Mesenchymal stem cell (in vitro differentiated cells and primary cell): ENCODE measurements around the gene GET3.

ENCODE experiments used
- DNase-seq: peaks from one replicate; pipeline ENCODE4 v3.0.0-alpha.2; 2013
- H2AFZ ChIP-seq: one replicate; pipeline ENCODE4 v1.6.1; 2013; ENCODE audit warnings: low read depth, mild to moderate bottlenecking, control low read depth, inconsistent platforms, low read length, moderate library complexity
- H2AK5ac ChIP-seq: 2 replicates; pipeline ENCODE4 v1.6.1; 2013; ENCODE audit warnings: low read length, moderate library complexity, mild to moderate bottlenecking, inconsistent platforms; ENCODE audit not compliant: severe bottlenecking
- H2BK120ac ChIP-seq: one replicate; pipeline ENCODE4 v1.6.1; 2013; ENCODE audit warnings: low read depth, mild to moderate bottlenecking, inconsistent platforms, low read length, moderate library complexity
- H2BK12ac ChIP-seq, 2 experiments: one replicate each; pipeline ENCODE4 v1.6.1; 2013; ENCODE audit warnings: inconsistent platforms in 2 of 2, low read length in 2 of 2, mild to moderate bottlenecking in 2 of 2, moderate library complexity in 2 of 2, control low read depth in 1 of 2
- H2BK15ac ChIP-seq: one replicate; pipeline ENCODE4 v1.6.1; 2013; ENCODE audit warnings: mild to moderate bottlenecking, low read depth, inconsistent platforms; ENCODE audit not compliant: poor library complexity, severe bottlenecking
- H2BK5ac ChIP-seq: 2 replicates; pipeline ENCODE4 v1.6.1; 2013; ENCODE audit warnings: low read depth, mild to moderate bottlenecking, low read length, control low read depth, inconsistent platforms; ENCODE audit not compliant: poor library complexity, severe bottlenecking
- H3K14ac ChIP-seq, 2 experiments: one replicate each; pipeline ENCODE4 v1.6.1; 2013; ENCODE audit warnings: inconsistent platforms in 2 of 2, low read length in 2 of 2, control low read depth in 1 of 2, mild to moderate bottlenecking in 1 of 2, moderate library complexity in 1 of 2
- H3K18ac ChIP-seq, 2 experiments: one replicate each; pipeline ENCODE4 v1.6.1; 2013; ENCODE audit warnings: inconsistent platforms in 2 of 2, low read length in 2 of 2, control low read depth in 1 of 2, low read depth in 1 of 2, mild to moderate bottlenecking in 1 of 2
- H3K23ac ChIP-seq, 2 experiments: one replicate each; pipeline ENCODE4 v1.6.1; 2013; ENCODE audit warnings: inconsistent platforms in 2 of 2, low read length in 2 of 2, mild to moderate bottlenecking in 2 of 2, moderate library complexity in 2 of 2, control low read depth in 1 of 2
- H3K27ac ChIP-seq: 2 replicates; pipeline ENCODE4 v1.5.1; 2013; ENCODE audit warnings: mild to moderate bottlenecking, moderate library complexity, low read length, control low read depth, inconsistent platforms; ENCODE audit not compliant: poor library complexity, severe bottlenecking
- H3K27me3 ChIP-seq, 2 experiments: 2 replicates each; pipeline versions ENCODE4 v1.6.1 to v1.7.0; 2013; ENCODE audit warnings: low read length in 2 of 2, mild to moderate bottlenecking in 2 of 2, moderate library complexity in 2 of 2, control low read depth in 1 of 2, inconsistent platforms in 1 of 2; ENCODE audit not compliant: control insufficient read depth in 1 of 2, insufficient read depth in 1 of 2
- H3K36me3 ChIP-seq, 2 experiments: 2 replicates each; pipeline versions ENCODE4 v1.6.1 to v1.7.0; 2013; ENCODE audit warnings: low read length in 2 of 2, control low read depth in 1 of 2, inconsistent platforms in 1 of 2, low read depth in 1 of 2, mild to moderate bottlenecking in 1 of 2; ENCODE audit not compliant: insufficient read depth in 2 of 2, control insufficient read depth in 1 of 2
- H3K4ac ChIP-seq, 2 experiments: one replicate each; pipeline ENCODE4 v1.6.1; 2013; ENCODE audit warnings: inconsistent platforms in 2 of 2, low read length in 2 of 2, mild to moderate bottlenecking in 2 of 2, moderate library complexity in 2 of 2, control low read depth in 1 of 2, low read depth in 1 of 2
- H3K4me1 ChIP-seq: 2 replicates; pipeline ENCODE4 v1.6.1; 2013; ENCODE audit warnings: low read depth, low read length, control low read depth; ENCODE audit not compliant: control insufficient read depth, insufficient read depth
- H3K4me2 ChIP-seq: 2 replicates; pipeline ENCODE4 v1.6.1; 2013; ENCODE audit warnings: low read length, mild to moderate bottlenecking, inconsistent platforms; ENCODE audit not compliant: poor library complexity, severe bottlenecking
- H3K4me3 ChIP-seq, 2 experiments: 2 replicates each; pipeline versions ENCODE4 v1.5.1 to v1.7.0; 2013; ENCODE audit warnings: low read length in 2 of 2, mild to moderate bottlenecking in 2 of 2, control low read depth in 1 of 2, low read depth in 1 of 2; ENCODE audit not compliant: insufficient read depth in 1 of 2
- H3K79me1 ChIP-seq: replicated peaks from 2 replicates; pipeline ENCODE4 v1.6.1; 2013; ENCODE audit warnings: mild to moderate bottlenecking, control low read depth, low read length, inconsistent platforms; ENCODE audit not compliant: poor library complexity, severe bottlenecking
- H3K9ac ChIP-seq: 2 replicates; pipeline ENCODE4 v1.7.0; 2013; ENCODE audit warnings: mild to moderate bottlenecking, low read length, moderate library complexity
- H3K9me3 ChIP-seq: 2 replicates; pipeline ENCODE4 v1.7.0; 2013; ENCODE audit warnings: mild to moderate bottlenecking, low read length; ENCODE audit not compliant: control insufficient read depth
- H4K8ac ChIP-seq: one replicate; pipeline ENCODE4 v1.6.1; 2013; ENCODE audit warnings: inconsistent platforms, mild to moderate bottlenecking, low read length, moderate library complexity
- H4K91ac ChIP-seq: one replicate; pipeline ENCODE4 v1.6.1; 2013; ENCODE audit warnings: mild to moderate bottlenecking, low read length, inconsistent platforms
- whole genome bisulfite sequencing: methylation state at CpG from one replicate; pipeline ENCODE4 v1.1.7; 2013; ENCODE audit warnings: mixed read lengths; 5-methylcytosine and 5-hydroxymethylcytosine counted together

GET3 gene

DNA sequence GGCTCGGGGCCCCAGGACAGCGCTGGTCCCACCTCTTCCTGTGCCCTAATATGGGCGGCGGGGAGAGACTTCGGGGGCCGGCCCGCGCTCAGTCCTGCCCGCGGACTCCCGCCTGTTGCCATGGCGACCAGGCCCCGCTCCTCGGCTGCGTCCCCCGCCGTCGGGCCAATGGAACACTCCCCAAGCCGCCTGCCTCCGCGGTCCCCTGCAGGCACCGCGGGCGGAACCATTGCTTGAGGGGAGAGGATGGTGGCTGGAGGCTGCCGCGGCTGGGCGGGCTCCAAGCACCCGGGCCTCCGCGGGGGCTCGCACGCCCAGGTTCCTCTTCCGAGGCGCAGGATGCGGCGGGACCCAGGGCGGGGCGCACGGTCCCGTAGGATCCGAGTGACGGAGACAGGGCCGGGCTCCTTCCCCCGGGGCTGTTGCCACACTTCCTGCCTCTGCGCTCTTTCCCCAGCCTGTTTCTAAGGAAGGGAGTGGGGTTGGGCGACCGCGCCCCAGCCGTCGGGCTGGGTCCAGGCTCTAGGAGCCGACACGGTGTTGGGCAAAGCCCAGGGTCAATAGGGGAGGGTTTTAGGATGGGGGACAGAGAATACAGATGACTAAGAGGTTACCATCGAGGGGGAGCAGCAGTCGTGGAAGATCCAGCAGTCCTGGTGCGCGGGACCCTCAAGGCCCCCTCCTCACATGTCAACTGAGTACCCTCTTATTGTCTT, 52.8 kb downstream of the GET3 start:
- H3K36me3 ChIP-seq: peaks cover 0 to 3% of the 10 kb centered on the region in 2 experiments
- peak overlapping the region; percentile 30 for H2AFZ ChIP-seq
- H4K8ac ChIP-seq: peak overlapping the region; percentile 94
- H4K91ac ChIP-seq: peak overlapping the region; percentile 86
- H3K27me3 ChIP-seq: no peaks in the 10 kb centered on the region
- peak overlapping the region; percentile 91 for H3K27ac ChIP-seq
- WGBS: under 1% methylated on average over 56 of the region's 56 CpGs
- peak overlapping the region; percentile 87 for H2BK15ac ChIP-seq
- no peaks in the 10 kb centered on the region for H3K79me1 ChIP-seq
- H3K4me2 ChIP-seq: peak overlapping the region; percentile 91
- no peaks in the 10 kb centered on the region for H3K9me3 ChIP-seq
- peak overlapping the region; percentile 96 to 97 for H3K18ac ChIP-seq
- peak overlapping the region; percentile 100 for H2BK120ac ChIP-seq
- peak overlapping the region; percentile 48 for H2BK5ac ChIP-seq
- H3K4me3 ChIP-seq: peak overlapping the region; percentile 50 to 99
- peak overlapping the region; percentile 47 to 62 for H3K14ac ChIP-seq
- DNase-seq: peak; percentile 98
- H2BK12ac ChIP-seq: peak overlapping the region; percentile 92 to 96
- no peak overlapping the region for H2AK5ac ChIP-seq
- peak overlapping the region in 1 of 2 experiments; percentile 71 for H3K23ac ChIP-seq
- H3K4me1 ChIP-seq: peaks cover 42% of the 10 kb centered on the region
- peak overlapping the region; percentile 81 to 96 for H3K4ac ChIP-seq
- peak overlapping the region; percentile 90 for H3K9ac ChIP-seq

- 10% methylated on average over 22 of the region's 22 CpGs for WGBS
- H4K8ac ChIP-seq: peak overlapping the region; percentile 94
- peak overlapping the region in 1 of 2 experiments; percentile 71 for H3K23ac ChIP-seq
- H3K18ac ChIP-seq: peak overlapping the region; percentile 96 to 97
- peaks cover 0 to 3% of the 10 kb centered on the region in 2 experiments for H3K36me3 ChIP-seq
- H3K4me2 ChIP-seq: peak overlapping the region; percentile 91
- H3K27ac ChIP-seq: peak overlapping the region; percentile 91
- H2BK120ac ChIP-seq: peak overlapping the region; percentile 93
- H3K4me1 ChIP-seq: peaks cover 40% of the 10 kb centered on the region
- H2BK15ac ChIP-seq: peak overlapping the region; percentile 56
- peak overlapping the region; percentile 50 to 99 for H3K4me3 ChIP-seq
- peak overlapping the region; percentile 86 for H4K91ac ChIP-seq
- H3K27me3 ChIP-seq: no peaks in the 10 kb centered on the region
- H2BK12ac ChIP-seq: peak overlapping the region; percentile 92 to 96
- H3K9me3 ChIP-seq: no peaks in the 10 kb centered on the region
- peak overlapping the region in 1 of 2 experiments; percentile 62 for H3K14ac ChIP-seq
- peak; percentile 44 for DNase-seq
- H3K79me1 ChIP-seq: no peaks in the 10 kb centered on the region
- H2AFZ ChIP-seq: no peak overlapping the region
- H3K9ac ChIP-seq: peak overlapping the region; percentile 90
- H2AK5ac ChIP-seq: peak overlapping the region; percentile 47
- peak overlapping the region; percentile 81 to 96 for H3K4ac ChIP-seq
- peak overlapping the region; percentile 48 for H2BK5ac ChIP-seq
These were observed 53.5 kb downstream of the GET3 start for GRCh38 chr19:12790628-12791344.

- Histone ChIP-seq H4K8ac (peak within 1 kb of the TSS; percentile 94), H3K4me1 (peaks cover 40% of the 10 kb centered on the region), H3K9me3 (no peaks in the 10 kb centered on the region), H3K4me2 (peak within 1 kb of the TSS; percentile 95), H3K27ac (peak within 1 kb of the TSS; percentile 91), H2AFZ (no peak within 1 kb of the TSS), H3K23ac (peak within 1 kb of the TSS; percentile 82 to 98), H3K36me3 (peaks cover 0 to 3% of the 10 kb centered on the region in 2 experiments), H3K4me3 (peak within 1 kb of the TSS; percentile 86 to 99), H3K27me3 (no peaks in the 10 kb centered on the region), H2BK5ac (peak within 1 kb of the TSS; percentile 85), H2BK120ac (peak within 1 kb of the TSS; percentile 93), H2AK5ac (peak within 1 kb of the TSS; percentile 47), H3K4ac (peak within 1 kb of the TSS; percentile 89 to 96), H2BK12ac (peak within 1 kb of the TSS; percentile 92 to 96), H3K14ac (peak within 1 kb of the TSS; percentile 87 to 100), H2BK15ac (peak within 1 kb of the TSS; percentile 87), H4K91ac (peak within 1 kb of the TSS; percentile 86), H3K9ac (peak within 1 kb of the TSS; percentile 99), H3K79me1 (no peaks in the 10 kb centered on the region), H3K18ac (peak within 1 kb of the TSS; percentile 97 to 99)
- under 1% methylated on average over 61 of the region's 73 CpGs for WGBS
- DNase-seq: peak; percentile 98
These were observed 54.2 kb downstream of the GET3 start, which contains the start of gene JUNB for GRCh38 chr19:12791345-12792050. Gene JUNB, plus strand, starts transcription at chr19:12791486. Its CDS starts 286 bp downstream, at chr19:12791772.
